Panc1 (cell line): ENCODE measurements around the gene SLC6A19.

Experiments
- POLR2AphosphoS5 ChIP-seq: IDR thresholded peaks from 2 replicates; pipeline ENCODE4 v1.6.1; 2012; ENCODE audit warnings: mild to moderate bottlenecking, low read depth, low read length, moderate library complexity
- SIN3A ChIP-seq: IDR thresholded peaks from 2 replicates; pipeline ENCODE4 v1.6.1; 2012; ENCODE audit warnings: low read depth, mild to moderate bottlenecking, low read length, moderate library complexity, borderline replicate concordance; ENCODE audit not compliant: insufficient read depth
- TCF7L2 ChIP-seq: IDR thresholded peaks from 2 replicates; pipeline ENCODE4 v1.6.1; 2011; ENCODE audit warnings: mild to moderate bottlenecking, low read depth, low read length, inconsistent platforms
- TF ChIP-seq, protein P1 (sequence below): fragments of 450-650 bp; IDR thresholded peaks from 2 replicates; pipeline ENCODE4 v1.5.1; 2017; ENCODE audit warnings: mild to moderate bottlenecking
- TF ChIP-seq, protein P2 (sequence below), 2 experiments: IDR thresholded peaks; 2 replicates each; pipeline ENCODE4 v1.6.1; 2011 to 2012; ENCODE audit warnings: low read depth in 2 of 2, control low read depth in 1 of 2, low read length in 1 of 2, mild to moderate bottlenecking in 1 of 2, moderate library complexity in 1 of 2; ENCODE audit not compliant: insufficient read depth in 1 of 2

DNA sequence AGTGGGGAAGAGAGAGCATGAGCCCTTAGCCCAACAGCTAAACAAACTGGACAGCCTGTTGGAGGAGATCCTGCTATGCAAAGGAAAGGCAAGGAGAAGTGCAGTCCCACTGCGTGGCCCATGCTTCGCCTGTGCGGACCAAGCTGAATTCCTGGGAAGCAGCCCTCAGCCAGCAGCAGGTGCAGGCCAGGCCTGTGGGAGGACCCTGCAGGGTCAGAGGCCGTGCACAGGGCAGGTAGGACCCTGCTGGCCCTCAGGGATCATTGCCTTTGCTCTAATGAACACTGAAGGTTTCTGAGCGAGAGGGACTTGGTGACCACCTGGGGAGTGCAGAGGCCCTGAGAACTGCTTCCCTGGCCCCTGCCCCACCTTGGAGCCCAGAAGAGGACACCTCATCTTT is 6.0 kb upstream of the SLC6A19 start:
- TF ChIP-seq SIN3A (no peak), POLR2AphosphoS5 (no peak), TCF7L2 (no peak)
- TF ChIP-seq, protein P1, sequence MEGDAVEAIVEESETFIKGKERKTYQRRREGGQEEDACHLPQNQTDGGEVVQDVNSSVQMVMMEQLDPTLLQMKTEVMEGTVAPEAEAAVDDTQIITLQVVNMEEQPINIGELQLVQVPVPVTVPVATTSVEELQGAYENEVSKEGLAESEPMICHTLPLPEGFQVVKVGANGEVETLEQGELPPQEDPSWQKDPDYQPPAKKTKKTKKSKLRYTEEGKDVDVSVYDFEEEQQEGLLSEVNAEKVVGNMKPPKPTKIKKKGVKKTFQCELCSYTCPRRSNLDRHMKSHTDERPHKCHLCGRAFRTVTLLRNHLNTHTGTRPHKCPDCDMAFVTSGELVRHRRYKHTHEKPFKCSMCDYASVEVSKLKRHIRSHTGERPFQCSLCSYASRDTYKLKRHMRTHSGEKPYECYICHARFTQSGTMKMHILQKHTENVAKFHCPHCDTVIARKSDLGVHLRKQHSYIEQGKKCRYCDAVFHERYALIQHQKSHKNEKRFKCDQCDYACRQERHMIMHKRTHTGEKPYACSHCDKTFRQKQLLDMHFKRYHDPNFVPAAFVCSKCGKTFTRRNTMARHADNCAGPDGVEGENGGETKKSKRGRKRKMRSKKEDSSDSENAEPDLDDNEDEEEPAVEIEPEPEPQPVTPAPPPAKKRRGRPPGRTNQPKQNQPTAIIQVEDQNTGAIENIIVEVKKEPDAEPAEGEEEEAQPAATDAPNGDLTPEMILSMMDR, result no peak
- TF ChIP-seq, protein P2, sequence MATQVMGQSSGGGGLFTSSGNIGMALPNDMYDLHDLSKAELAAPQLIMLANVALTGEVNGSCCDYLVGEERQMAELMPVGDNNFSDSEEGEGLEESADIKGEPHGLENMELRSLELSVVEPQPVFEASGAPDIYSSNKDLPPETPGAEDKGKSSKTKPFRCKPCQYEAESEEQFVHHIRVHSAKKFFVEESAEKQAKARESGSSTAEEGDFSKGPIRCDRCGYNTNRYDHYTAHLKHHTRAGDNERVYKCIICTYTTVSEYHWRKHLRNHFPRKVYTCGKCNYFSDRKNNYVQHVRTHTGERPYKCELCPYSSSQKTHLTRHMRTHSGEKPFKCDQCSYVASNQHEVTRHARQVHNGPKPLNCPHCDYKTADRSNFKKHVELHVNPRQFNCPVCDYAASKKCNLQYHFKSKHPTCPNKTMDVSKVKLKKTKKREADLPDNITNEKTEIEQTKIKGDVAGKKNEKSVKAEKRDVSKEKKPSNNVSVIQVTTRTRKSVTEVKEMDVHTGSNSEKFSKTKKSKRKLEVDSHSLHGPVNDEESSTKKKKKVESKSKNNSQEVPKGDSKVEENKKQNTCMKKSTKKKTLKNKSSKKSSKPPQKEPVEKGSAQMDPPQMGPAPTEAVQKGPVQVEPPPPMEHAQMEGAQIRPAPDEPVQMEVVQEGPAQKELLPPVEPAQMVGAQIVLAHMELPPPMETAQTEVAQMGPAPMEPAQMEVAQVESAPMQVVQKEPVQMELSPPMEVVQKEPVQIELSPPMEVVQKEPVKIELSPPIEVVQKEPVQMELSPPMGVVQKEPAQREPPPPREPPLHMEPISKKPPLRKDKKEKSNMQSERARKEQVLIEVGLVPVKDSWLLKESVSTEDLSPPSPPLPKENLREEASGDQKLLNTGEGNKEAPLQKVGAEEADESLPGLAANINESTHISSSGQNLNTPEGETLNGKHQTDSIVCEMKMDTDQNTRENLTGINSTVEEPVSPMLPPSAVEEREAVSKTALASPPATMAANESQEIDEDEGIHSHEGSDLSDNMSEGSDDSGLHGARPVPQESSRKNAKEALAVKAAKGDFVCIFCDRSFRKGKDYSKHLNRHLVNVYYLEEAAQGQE (IDR thresholded peaks at IDR 0.05; ENCODE audit: insufficient read depth in 1 of 2, low read depth in 2 of 2, low read length in 1 of 2), result no peak
